ENCODE results near the gene ATG7.

ATG7 gene

DNA sequence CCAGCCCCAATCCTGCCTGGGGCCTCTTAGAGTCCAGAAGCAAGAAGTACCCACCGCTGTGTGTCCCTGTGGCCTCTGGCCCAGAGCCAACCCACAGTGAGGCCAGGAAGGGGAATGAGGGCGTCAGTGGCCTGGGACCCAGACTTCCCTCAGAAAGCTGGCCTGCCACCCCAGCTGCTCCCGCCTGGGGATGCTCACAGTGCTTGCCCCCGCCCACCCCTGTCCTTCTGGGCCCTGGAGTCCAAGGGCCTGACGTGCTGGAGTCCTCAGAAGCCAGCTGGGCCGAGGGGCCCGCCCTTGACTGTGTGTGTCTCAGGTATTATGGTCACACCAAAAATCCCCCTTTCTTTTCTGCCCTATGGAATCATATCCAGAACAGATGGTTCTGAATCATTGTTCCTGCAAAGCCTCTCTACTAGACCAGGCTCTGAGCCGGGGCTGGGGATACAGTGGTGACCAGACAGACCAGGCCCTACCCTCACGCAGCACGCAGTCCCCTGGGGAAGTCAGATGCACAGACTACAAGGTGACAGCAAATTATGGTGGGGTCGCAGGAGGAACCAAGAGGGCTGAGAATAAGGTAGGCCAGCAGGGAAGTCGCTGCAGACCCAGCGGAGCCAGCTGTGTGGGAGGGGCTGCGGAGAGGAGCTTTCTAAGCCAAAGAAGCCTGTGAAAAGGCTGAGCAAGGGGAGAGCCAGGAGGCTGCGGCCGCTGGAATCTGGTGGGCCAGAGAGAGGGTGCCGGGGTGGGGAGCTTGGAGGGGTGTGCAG is 272.4 kb downstream of the ATG7 start:
- no peak for DNase-seq (ENCODE audit: low read depth)
- no peak overlapping the region for H3K4me3 ChIP-seq (ENCODE audit: low read depth, low read length)
- TF ChIP-seq CTCF (IDR thresholded peaks at IDR 0.05; ENCODE audit: control insufficient read depth, extremely low read depth, insufficient read depth): no peak

DNA sequence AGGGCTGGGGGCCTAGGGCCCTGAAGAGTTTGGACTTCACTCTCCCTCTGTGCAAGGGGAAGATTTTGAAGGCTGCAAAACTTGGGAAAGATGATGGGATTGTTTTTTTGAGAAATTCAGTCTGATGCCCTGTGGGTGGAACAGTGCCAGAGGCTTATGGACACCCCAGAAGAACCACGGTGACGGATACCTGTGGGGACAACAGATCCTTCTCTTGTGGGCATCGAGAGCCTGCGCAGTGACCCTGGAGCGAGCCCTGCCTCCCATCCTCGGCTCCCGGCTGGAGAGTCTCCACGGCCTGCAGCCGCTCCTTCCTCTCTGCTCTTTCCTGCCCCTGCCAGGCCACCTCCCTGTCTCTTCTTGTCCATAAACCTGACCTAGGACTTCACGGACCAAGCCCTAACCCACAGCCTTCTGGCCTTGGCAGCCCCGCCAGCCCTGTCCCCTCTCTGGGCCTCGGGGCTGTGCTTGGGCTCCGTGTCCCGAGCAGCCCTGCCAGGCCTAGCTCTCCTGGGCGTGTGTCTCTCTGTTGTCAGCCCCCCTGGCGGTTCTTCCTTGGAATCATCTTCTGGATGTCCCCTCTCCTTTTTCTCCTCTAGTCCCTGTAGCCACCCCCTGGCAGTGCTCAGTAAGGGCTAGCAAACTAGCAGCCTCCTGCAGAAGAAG is 273.1 kb downstream of the ATG7 start:
- no peak for TF ChIP-seq CTCF (IDR thresholded peaks at IDR 0.05; ENCODE audit: control insufficient read depth, extremely low read depth, insufficient read depth)
- no peak for DNase-seq (ENCODE audit: low read depth)
- H3K4me3 ChIP-seq (ENCODE audit: low read depth, low read length): no peak overlapping the region

GRCh38 chr3:11546657-11547302 is 274.6 kb downstream of the ATG7 start:
- DNase-seq (ENCODE audit: low read depth): no peak
- no peak overlapping the region for H3K4me3 ChIP-seq (ENCODE audit: low read depth, low read length)
- no peak for TF ChIP-seq CTCF (IDR thresholded peaks at IDR 0.05; ENCODE audit: control insufficient read depth, extremely low read depth, insufficient read depth)

- DNase-seq (ENCODE audit: low read depth): no peak
- H3K4me3 ChIP-seq (ENCODE audit: low read depth, low read length): no peak overlapping the region
- TF ChIP-seq CTCF (IDR thresholded peaks at IDR 0.05; ENCODE audit: control insufficient read depth, extremely low read depth, insufficient read depth): no peak
Observed at GRCh38 chr3:11547498-11547897, 275.3 kb downstream of the ATG7 start.

GRCh38 chr3:11548721-11549131 is 276.5 kb downstream of the ATG7 start:
- DNase-seq (ENCODE audit: low read depth): no peak
- no peak overlapping the region for H3K4me3 ChIP-seq (ENCODE audit: low read depth, low read length)
- TF ChIP-seq CTCF (IDR thresholded peaks at IDR 0.05; ENCODE audit: control insufficient read depth, extremely low read depth, insufficient read depth): no peak

GRCh38 chr3:11549580-11550140 is 277.5 kb downstream of the ATG7 start:
- no peak for DNase-seq (ENCODE audit: low read depth)
- no peak for TF ChIP-seq CTCF (IDR thresholded peaks at IDR 0.05; ENCODE audit: control insufficient read depth, extremely low read depth, insufficient read depth)
- H3K4me3 ChIP-seq (ENCODE audit: low read depth, low read length): no peak overlapping the region
